Panc1 (cell line): ENCODE data around the gene DDX17.

Experiments
- TCF7L2 ChIP-seq: IDR thresholded peaks from 2 replicates; pipeline ENCODE4 v1.6.1; 2011; ENCODE audit warnings: mild to moderate bottlenecking, low read depth, low read length, inconsistent platforms
- TF ChIP-seq, protein P1 (sequence below): fragments of 450-650 bp; IDR thresholded peaks from 2 replicates; pipeline ENCODE4 v1.5.1; 2017; ENCODE audit warnings: mild to moderate bottlenecking

DNA sequence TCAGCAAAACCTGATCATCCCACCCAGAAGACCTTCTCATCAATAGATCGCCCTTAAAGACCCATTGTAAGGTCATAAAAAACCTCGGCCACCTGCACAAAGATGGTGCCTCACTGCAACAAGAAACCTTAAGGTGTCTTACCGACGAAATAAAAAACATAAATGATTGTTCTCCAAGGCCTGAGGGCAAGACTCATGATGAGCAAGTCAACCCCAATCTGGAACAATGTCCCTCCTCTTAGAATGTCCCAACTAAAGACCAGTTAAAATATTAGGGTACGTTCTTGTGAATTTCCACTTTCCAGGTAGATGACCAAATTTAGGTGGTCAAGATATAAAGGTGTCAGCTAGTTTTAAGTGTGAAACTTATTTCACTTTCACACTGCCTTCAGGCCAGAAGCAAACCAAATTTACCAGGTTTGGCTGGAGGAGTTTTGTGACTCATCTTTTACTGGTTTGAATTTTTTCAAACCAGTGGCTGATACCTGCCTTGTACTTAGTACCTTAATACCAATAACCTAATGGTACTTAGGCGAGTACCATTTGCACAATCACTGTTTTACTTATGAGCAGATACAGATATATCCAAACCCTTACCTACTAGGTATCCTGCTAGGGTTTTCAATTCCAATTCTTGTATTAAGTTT lies 23.3 kb downstream of the DDX17 start:
- no peak for TF ChIP-seq TCF7L2
- TF ChIP-seq, protein P1, sequence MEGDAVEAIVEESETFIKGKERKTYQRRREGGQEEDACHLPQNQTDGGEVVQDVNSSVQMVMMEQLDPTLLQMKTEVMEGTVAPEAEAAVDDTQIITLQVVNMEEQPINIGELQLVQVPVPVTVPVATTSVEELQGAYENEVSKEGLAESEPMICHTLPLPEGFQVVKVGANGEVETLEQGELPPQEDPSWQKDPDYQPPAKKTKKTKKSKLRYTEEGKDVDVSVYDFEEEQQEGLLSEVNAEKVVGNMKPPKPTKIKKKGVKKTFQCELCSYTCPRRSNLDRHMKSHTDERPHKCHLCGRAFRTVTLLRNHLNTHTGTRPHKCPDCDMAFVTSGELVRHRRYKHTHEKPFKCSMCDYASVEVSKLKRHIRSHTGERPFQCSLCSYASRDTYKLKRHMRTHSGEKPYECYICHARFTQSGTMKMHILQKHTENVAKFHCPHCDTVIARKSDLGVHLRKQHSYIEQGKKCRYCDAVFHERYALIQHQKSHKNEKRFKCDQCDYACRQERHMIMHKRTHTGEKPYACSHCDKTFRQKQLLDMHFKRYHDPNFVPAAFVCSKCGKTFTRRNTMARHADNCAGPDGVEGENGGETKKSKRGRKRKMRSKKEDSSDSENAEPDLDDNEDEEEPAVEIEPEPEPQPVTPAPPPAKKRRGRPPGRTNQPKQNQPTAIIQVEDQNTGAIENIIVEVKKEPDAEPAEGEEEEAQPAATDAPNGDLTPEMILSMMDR, result no peak
